ENCODE data around the gene RPL35A. TPM values are rescaled to one million over a fixed set of nuclear protein-coding genes. Genes with fewer than 3 reads are reported as not detected.
"Not testable (repeated sequence)": the region's sequence is repeated elsewhere in the genome, so short reads cannot be mapped to it uniquely, and the experiment has no call there.

RPL35A gene
- total RNA-seq, 2 experiments from 2014 or later = 2,199 to 2,238 TPM

- Histone ChIP-seq H3K36me3 (ENCODE audit: insufficient read depth, low read length) (peaks cover 9% of the 10 kb centered on the region), H3K9me3 (ENCODE audit: control insufficient read depth in 1 of 2, insufficient read depth in 1 of 2, low read length in 2 of 2) (no peaks in the 10 kb centered on the region), H3K4me1 (ENCODE audit: insufficient read depth, low read length) (no peaks in the 10 kb centered on the region), H3K27me3 (ENCODE audit: control insufficient read depth in 1 of 2, insufficient read depth in 2 of 2, low read length in 2 of 2) (no peaks in the 10 kb centered on the region), H3K4me3 (ENCODE audit: low read length) (no peak overlapping the region), H3K27ac (ENCODE audit: low read depth in 1 of 2, low read length in 2 of 2) (no peak overlapping the region)
- Mint-ChIP-seq H3K27ac (no peak overlapping the region), H3K36me3 (ENCODE audit: low read depth) (peaks cover 51% of the 10 kb centered on the region), H3K4me1 (ENCODE audit: low read depth) (no peaks in the 10 kb centered on the region), H3K9me3 (no peaks in the 10 kb centered on the region), H3K4me3 (no peak overlapping the region), H3K27me3 (no peaks in the 10 kb centered on the region)
- DNase-seq (no peak), ATAC-seq (ENCODE audit: poor library complexity) (no peak)
- intact Hi-C loops (cut with DNase I, micrococcal nuclease) = loop anchor here in 1 of 2 experiments (10.0 kb wide), 1 partner anchor 118 kb away; no protein-coding TSS in a partner anchor
- ChIA-PET CTCF (no interaction called here), POLR2A (no interaction called here)
- no peak for TF ChIP-seq CTCF (IDR thresholded peaks at IDR 0.05)
Observed at GRCh38 chr3:197926418-197926817, 23.6 kb upstream of the RPL35A start.

DNA sequence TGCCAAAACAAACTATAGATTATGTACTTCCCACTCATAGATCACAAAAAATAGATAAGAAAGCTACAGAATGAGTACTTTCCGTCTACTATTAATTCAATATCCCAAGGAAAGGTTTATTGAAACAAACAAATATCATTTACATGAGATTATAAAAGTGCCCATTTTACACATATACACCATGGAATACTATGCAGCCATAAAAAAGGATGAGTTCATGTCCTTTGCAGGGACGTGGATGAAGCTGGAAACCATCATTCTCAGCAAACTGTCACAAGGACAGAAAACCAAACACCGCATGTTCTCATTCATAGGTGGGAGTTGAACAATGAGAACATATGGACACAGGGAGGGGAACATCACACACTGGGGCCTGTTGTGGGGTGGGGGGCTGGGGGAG lies 22.4 kb upstream of the RPL35A start:
- H3K4me1 ChIP-seq (ENCODE audit: insufficient read depth, low read length); CTCF ChIA-PET; H3K27ac Mint-ChIP-seq; H3K36me3 ChIP-seq (ENCODE audit: insufficient read depth, low read length); H3K4me3 Mint-ChIP-seq; H3K9me3 Mint-ChIP-seq; H3K4me1 Mint-ChIP-seq (ENCODE audit: low read depth); ATAC-seq (ENCODE audit: poor library complexity); H3K27me3 ChIP-seq (ENCODE audit: control insufficient read depth in 1 of 2, insufficient read depth in 2 of 2, low read length in 2 of 2); POLR2A ChIA-PET; H3K4me3 ChIP-seq (ENCODE audit: low read length); H3K27ac ChIP-seq (ENCODE audit: low read depth in 1 of 2, low read length in 2 of 2); H3K27me3 Mint-ChIP-seq; DNase-seq; H3K9me3 ChIP-seq (ENCODE audit: control insufficient read depth in 1 of 2, insufficient read depth in 1 of 2, low read length in 2 of 2): not testable (repeated sequence)
- intact Hi-C loops (cut with DNase I, micrococcal nuclease) = loop anchor here in 1 of 2 experiments (10.0 kb wide), 1 partner anchor 117 kb away; no protein-coding TSS in a partner anchor
- peaks cover 50% of the 10 kb centered on the region for H3K36me3 Mint-ChIP-seq (ENCODE audit: low read depth)

DNA sequence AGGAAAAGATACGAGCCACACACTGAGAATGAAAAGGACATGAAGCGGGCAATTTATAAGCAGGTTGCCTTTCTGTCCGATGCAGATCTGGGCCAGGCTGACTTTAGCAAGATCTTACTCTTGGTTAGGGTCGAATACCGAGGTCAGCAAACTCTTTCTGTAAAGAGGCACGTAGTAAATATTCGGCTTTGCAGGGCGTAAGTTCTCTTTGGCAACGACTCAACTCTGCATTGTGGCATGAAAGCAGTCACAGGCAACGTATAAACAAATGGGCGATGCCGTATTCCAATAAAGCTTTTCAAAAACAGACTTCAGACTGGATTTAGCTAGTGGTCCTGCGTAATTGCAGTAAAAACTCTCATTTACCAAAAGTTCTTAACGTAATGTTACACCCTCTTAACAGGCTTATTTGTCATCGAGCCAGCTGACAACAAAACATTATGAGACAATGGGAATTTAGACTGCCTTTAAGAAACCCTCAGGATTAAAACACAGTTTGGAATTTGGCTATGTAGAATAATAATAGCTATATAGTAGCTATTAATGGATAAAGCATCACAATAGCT lies 13.1 kb upstream of the RPL35A start:
- Mint-ChIP-seq H3K4me3 (no peak overlapping the region), H3K36me3 (ENCODE audit: low read depth) (peaks cover 13% of the 10 kb centered on the region), H3K27me3 (no peaks in the 10 kb centered on the region), H3K9me3 (no peaks in the 10 kb centered on the region), H3K27ac (no peak overlapping the region), H3K4me1 (ENCODE audit: low read depth) (no peaks in the 10 kb centered on the region)
- no peak for TF ChIP-seq CTCF (IDR thresholded peaks at IDR 0.05)
- intact Hi-C loops (cut with DNase I, micrococcal nuclease) = no loop called here
- DNase-seq (no peak), ATAC-seq (ENCODE audit: poor library complexity) (no peak)
- Histone ChIP-seq H3K4me1 (ENCODE audit: insufficient read depth, low read length) (no peaks in the 10 kb centered on the region), H3K4me3 (ENCODE audit: low read length) (no peak overlapping the region), H3K9me3 (ENCODE audit: control insufficient read depth in 1 of 2, insufficient read depth in 1 of 2, low read length in 2 of 2) (no peaks in the 10 kb centered on the region), H3K27me3 (ENCODE audit: control insufficient read depth in 1 of 2, insufficient read depth in 2 of 2, low read length in 2 of 2) (no peaks in the 10 kb centered on the region), H3K36me3 (ENCODE audit: insufficient read depth, low read length) (peaks cover 3% of the 10 kb centered on the region), H3K27ac (ENCODE audit: low read depth in 1 of 2, low read length in 2 of 2) (no peak overlapping the region)
- POLR2A ChIA-PET = interaction anchor here (1.2 kb wide), 1 partner anchor 13 kb away, joined by 3 read pairs; the partner anchor contains the start of gene RPL35A
- CTCF ChIA-PET = no interaction called here
